ENCODE results near the gene SEC14L5.

- TF ChIP-seq CTCF (IDR thresholded peaks at IDR 0.05) (no peak), POLR2A (IDR thresholded peaks at IDR 0.05) (no peak), EP300 (IDR thresholded peaks at IDR 0.05) (no peak)
Measured at GRCh38 chr16:4928227-4928626, 29.9 kb upstream of the SEC14L5 start.

Measured in ovary (tissue), 3 donors.